ENCODE results near the gene DOK4.

The DOK4 gene

GRCh38 chr16:57530522-57531252 lies 44.4 kb upstream of the DOK4 start:
- Histone ChIP-seq H3K9me3 (ENCODE audit: control insufficient read depth, low read length) (no peaks in the 10 kb centered on the region), H3K4me1 (ENCODE audit: control insufficient read depth, insufficient read depth, low read length) (peaks cover 29% of the 10 kb centered on the region), H3K27me3 (ENCODE audit: control insufficient read depth, insufficient read depth, low read length, poor library complexity, severe bottlenecking) (peaks cover 35% of the 10 kb centered on the region), H3K27ac (ENCODE audit: insufficient read depth, low read depth, low read length, poor library complexity, severe bottlenecking) (no peak overlapping the region), H3K4me3 (ENCODE audit: insufficient read depth, low read depth, low read length) (no peak overlapping the region), H3K36me3 (ENCODE audit: control insufficient read depth, insufficient read depth, low read length) (no peaks in the 10 kb centered on the region)
- WGBS, 2 experiments: 90% methylated on average over 22 of the region's 22 CpGs

GRCh38 chr16:57530104-57530521 lies 43.8 kb upstream of the DOK4 start:
- 60% methylated on average over 7 of the region's 7 CpGs for WGBS, 2 experiments
- Histone ChIP-seq H3K27me3 (ENCODE audit: control insufficient read depth, insufficient read depth, low read length, poor library complexity, severe bottlenecking) (peaks cover 35% of the 10 kb centered on the region), H3K4me1 (ENCODE audit: control insufficient read depth, insufficient read depth, low read length) (peaks cover 23% of the 10 kb centered on the region), H3K4me3 (ENCODE audit: insufficient read depth, low read depth, low read length) (no peak overlapping the region), H3K36me3 (ENCODE audit: control insufficient read depth, insufficient read depth, low read length) (no peaks in the 10 kb centered on the region), H3K9me3 (ENCODE audit: control insufficient read depth, low read length) (no peaks in the 10 kb centered on the region), H3K27ac (ENCODE audit: insufficient read depth, low read depth, low read length, poor library complexity, severe bottlenecking) (no peak overlapping the region)

GRCh38 chr16:57529391-57530103 lies 43.3 kb upstream of the DOK4 start:
- Histone ChIP-seq H3K27me3 (ENCODE audit: control insufficient read depth, insufficient read depth, low read length, poor library complexity, severe bottlenecking) (peaks cover 35% of the 10 kb centered on the region), H3K4me3 (ENCODE audit: insufficient read depth, low read depth, low read length) (peak overlapping the region; percentile 35), H3K9me3 (ENCODE audit: control insufficient read depth, low read length) (no peaks in the 10 kb centered on the region), H3K36me3 (ENCODE audit: control insufficient read depth, insufficient read depth, low read length) (no peaks in the 10 kb centered on the region), H3K4me1 (ENCODE audit: control insufficient read depth, insufficient read depth, low read length) (peaks cover 21% of the 10 kb centered on the region), H3K27ac (ENCODE audit: insufficient read depth, low read depth, low read length, poor library complexity, severe bottlenecking) (no peak overlapping the region)
- WGBS, 2 experiments: 62 to 68% methylated on average over 14 of the region's 14 CpGs

- Histone ChIP-seq H3K9me3 (ENCODE audit: control insufficient read depth, low read length) (no peaks in the 10 kb centered on the region), H3K27me3 (ENCODE audit: control insufficient read depth, insufficient read depth, low read length, poor library complexity, severe bottlenecking) (peaks cover 35% of the 10 kb centered on the region), H3K4me1 (ENCODE audit: control insufficient read depth, insufficient read depth, low read length) (peaks cover 18% of the 10 kb centered on the region), H3K27ac (ENCODE audit: insufficient read depth, low read depth, low read length, poor library complexity, severe bottlenecking) (no peak overlapping the region), H3K36me3 (ENCODE audit: control insufficient read depth, insufficient read depth, low read length) (no peaks in the 10 kb centered on the region), H3K4me3 (ENCODE audit: insufficient read depth, low read depth, low read length) (peak overlapping the region; percentile 35)
- WGBS, 2 experiments: 7 to 8% methylated on average over 126 of the region's 126 CpGs
Measured at GRCh38 chr16:57528499-57529390, 42.5 kb upstream of the DOK4 start.

- Histone ChIP-seq H3K27ac (ENCODE audit: insufficient read depth, low read depth, low read length, poor library complexity, severe bottlenecking) (no peak overlapping the region), H3K4me1 (ENCODE audit: control insufficient read depth, insufficient read depth, low read length) (peaks cover 9% of the 10 kb centered on the region), H3K9me3 (ENCODE audit: control insufficient read depth, low read length) (no peaks in the 10 kb centered on the region), H3K4me3 (ENCODE audit: insufficient read depth, low read depth, low read length) (peak overlapping the region; percentile 35), H3K27me3 (ENCODE audit: control insufficient read depth, insufficient read depth, low read length, poor library complexity, severe bottlenecking) (peaks cover 35% of the 10 kb centered on the region), H3K36me3 (ENCODE audit: control insufficient read depth, insufficient read depth, low read length) (no peaks in the 10 kb centered on the region)
- 92 to 93% methylated on average over 19 of the region's 19 CpGs for WGBS, 2 experiments
Measured at GRCh38 chr16:57527610-57528360, 41.5 kb upstream of the DOK4 start.

- Histone ChIP-seq H3K4me1 (ENCODE audit: control insufficient read depth, insufficient read depth, low read length) (peaks cover 3% of the 10 kb centered on the region), H3K9me3 (ENCODE audit: control insufficient read depth, low read length) (no peaks in the 10 kb centered on the region), H3K4me3 (ENCODE audit: insufficient read depth, low read depth, low read length) (no peak overlapping the region), H3K36me3 (ENCODE audit: control insufficient read depth, insufficient read depth, low read length) (no peaks in the 10 kb centered on the region), H3K27ac (ENCODE audit: insufficient read depth, low read depth, low read length, poor library complexity, severe bottlenecking) (no peak overlapping the region), H3K27me3 (ENCODE audit: control insufficient read depth, insufficient read depth, low read length, poor library complexity, severe bottlenecking) (peaks cover 35% of the 10 kb centered on the region)
- WGBS, 2 experiments: 80 to 83% methylated on average over 4 of the region's 4 CpGs
Measured at GRCh38 chr16:57527027-57527426, 40.7 kb upstream of the DOK4 start.

GRCh38 chr16:57526498-57526897 lies 40.2 kb upstream of the DOK4 start:
- H3K4me1 ChIP-seq (ENCODE audit: control insufficient read depth, insufficient read depth, low read length): peaks cover 3% of the 10 kb centered on the region
- WGBS, 2 experiments: 94% methylated on average over 6 of the region's 6 CpGs
- H3K4me3 ChIP-seq (ENCODE audit: insufficient read depth, low read depth, low read length): no peak overlapping the region
- no peaks in the 10 kb centered on the region for H3K9me3 ChIP-seq (ENCODE audit: control insufficient read depth, low read length)
- no peak overlapping the region for H3K27ac ChIP-seq (ENCODE audit: insufficient read depth, low read depth, low read length, poor library complexity, severe bottlenecking)
- H3K27me3 ChIP-seq (ENCODE audit: control insufficient read depth, insufficient read depth, low read length, poor library complexity, severe bottlenecking): peaks cover 35% of the 10 kb centered on the region
- H3K36me3 ChIP-seq (ENCODE audit: control insufficient read depth, insufficient read depth, low read length): no peaks in the 10 kb centered on the region

GRCh38 chr16:57525761-57526160 lies 39.5 kb upstream of the DOK4 start:
- H3K4me1 ChIP-seq (ENCODE audit: control insufficient read depth, insufficient read depth, low read length): peaks cover 3% of the 10 kb centered on the region
- peaks cover 31% of the 10 kb centered on the region for H3K27me3 ChIP-seq (ENCODE audit: control insufficient read depth, insufficient read depth, low read length, poor library complexity, severe bottlenecking)
- H3K36me3 ChIP-seq (ENCODE audit: control insufficient read depth, insufficient read depth, low read length): no peaks in the 10 kb centered on the region
- 87 to 88% methylated on average over 18 of the region's 18 CpGs for WGBS, 2 experiments
- H3K9me3 ChIP-seq (ENCODE audit: control insufficient read depth, low read length): no peaks in the 10 kb centered on the region
- no peak overlapping the region for H3K27ac ChIP-seq (ENCODE audit: insufficient read depth, low read depth, low read length, poor library complexity, severe bottlenecking)
- no peak overlapping the region for H3K4me3 ChIP-seq (ENCODE audit: insufficient read depth, low read depth, low read length)

GRCh38 chr16:57522960-57523359 lies 36.7 kb upstream of the DOK4 start:
- Histone ChIP-seq H3K27ac (ENCODE audit: insufficient read depth, low read depth, low read length, poor library complexity, severe bottlenecking) (no peak overlapping the region), H3K4me3 (ENCODE audit: insufficient read depth, low read depth, low read length) (no peak overlapping the region), H3K9me3 (ENCODE audit: control insufficient read depth, low read length) (no peaks in the 10 kb centered on the region), H3K4me1 (ENCODE audit: control insufficient read depth, insufficient read depth, low read length) (no peaks in the 10 kb centered on the region), H3K36me3 (ENCODE audit: control insufficient read depth, insufficient read depth, low read length) (no peaks in the 10 kb centered on the region), H3K27me3 (ENCODE audit: control insufficient read depth, insufficient read depth, low read length, poor library complexity, severe bottlenecking) (peaks cover 3% of the 10 kb centered on the region)
- WGBS, 2 experiments: 93 to 94% methylated on average over 8 of the region's 8 CpGs

Data from ectodermal cell (in vitro differentiated cells).